ENCODE measurements around the gene CD109.
A peak's percentile ranks its signal among the peaks of the same experiment; 100 is the strongest.

CD109 gene

GRCh38 chr6:73733791-73734190 is 37.8 kb downstream of the CD109 start:
- TF ChIP-seq CTCF (conservative IDR thresholded peaks at IDR 0.05) (no peak), ZFX (IDR thresholded peaks at IDR 0.05) (no peak)
- no peak overlapping the region for H3K27ac ChIP-seq

GRCh38 chr6:73734832-73735453 is 38.9 kb downstream of the CD109 start:
- H3K27ac ChIP-seq = no peak overlapping the region
- no peak for TF ChIP-seq ZFX (IDR thresholded peaks at IDR 0.05)
- TF ChIP-seq CTCF (conservative IDR thresholded peaks at IDR 0.05) = no peak

GRCh38 chr6:73738367-73739028 is 42.5 kb downstream of the CD109 start:
- no peak overlapping the region for H3K27ac ChIP-seq
- no peak for TF ChIP-seq ZFX (IDR thresholded peaks at IDR 0.05)
- TF ChIP-seq CTCF (conservative IDR thresholded peaks at IDR 0.05) = no peak

- TF ChIP-seq CTCF (conservative IDR thresholded peaks at IDR 0.05) = peak; percentile 79
- no peak for TF ChIP-seq ZFX (IDR thresholded peaks at IDR 0.05)
- no peak overlapping the region for H3K27ac ChIP-seq
These were observed 43.1 kb downstream of the CD109 start for GRCh38 chr6:73739096-73739495.

- TF ChIP-seq CTCF (conservative IDR thresholded peaks at IDR 0.05) (no peak), ZFX (IDR thresholded peaks at IDR 0.05) (no peak)
These were observed 46.4 kb downstream of the CD109 start for GRCh38 chr6:73742433-73742832.

GRCh38 chr6:73743081-73743480 is 47.1 kb downstream of the CD109 start:
- no peak overlapping the region for H3K27ac ChIP-seq
- TF ChIP-seq CTCF (conservative IDR thresholded peaks at IDR 0.05) (no peak), ZFX (IDR thresholded peaks at IDR 0.05) (no peak)

More at GRCh38 chr6:73742433-73742832, 46.4 kb downstream of the CD109 start:
- no peak overlapping the region for H3K27ac ChIP-seq

GRCh38 chr6:73743556-73743955 is 47.6 kb downstream of the CD109 start:
- TF ChIP-seq CTCF (conservative IDR thresholded peaks at IDR 0.05) = no peak
- no peak for TF ChIP-seq ZFX (IDR thresholded peaks at IDR 0.05)
- H3K27ac ChIP-seq = no peak overlapping the region

Measured in C4-2B (cell line).